ENCODE data around the gene PPIB. TPM values are rescaled to one million over a fixed set of nuclear protein-coding genes. Genes with fewer than 3 reads are reported as not detected.
"Not testable (repeated sequence)": the region's sequence is repeated elsewhere in the genome, so short reads cannot be mapped to it uniquely, and the experiment has no call there.

The PPIB gene
- total RNA-seq, 2 donors from 2014 or later, result 256 to 257 TPM

GRCh38 chr15:64122444-64122843 lies 40.4 kb downstream of the PPIB start:
- DNase-seq, result no peak
- intact Hi-C loops (cut with DNase I), result no loop called here

GRCh38 chr15:64121614-64122013 lies 41.2 kb downstream of the PPIB start:
- ATAC-seq (no peak), DNase-seq (no peak)
- intact Hi-C loops (cut with DNase I), result no loop called here

More at GRCh38 chr15:64122444-64122843, 40.4 kb downstream of the PPIB start:
- no peak for ATAC-seq

- intact Hi-C loops (cut with DNase I); ATAC-seq; DNase-seq: not testable (repeated sequence)
These were observed 42.5 kb downstream of the PPIB start for GRCh38 chr15:64120322-64120721.

GRCh38 chr15:64117759-64118487 lies 44.9 kb downstream of the PPIB start:
- intact Hi-C loops (cut with DNase I), result no loop called here
- DNase-seq (no peak), ATAC-seq (no peak)

GRCh38 chr15:64112904-64113303 lies 49.9 kb downstream of the PPIB start:
- intact Hi-C loops (cut with DNase I), result no loop called here
- ATAC-seq, result peak in 1 of 2 donors; percentile 17
- no peak for DNase-seq

GRCh38 chr15:64112073-64112772 lies 50.6 kb downstream of the PPIB start:
- no peak for DNase-seq
- peak; percentile 44 to 58 for ATAC-seq
- intact Hi-C loops (cut with DNase I), result no loop called here

- ATAC-seq (no peak), DNase-seq (no peak)
- intact Hi-C loops (cut with DNase I), result no loop called here
These were observed 51.2 kb downstream of the PPIB start for GRCh38 chr15:64111679-64112050.

- intact Hi-C loops (cut with DNase I), result no loop called here
- no peak for DNase-seq
- ATAC-seq, result no peak
These were observed 51.7 kb downstream of the PPIB start for GRCh38 chr15:64110950-64111678.

- intact Hi-C loops (cut with DNase I); DNase-seq: not testable (repeated sequence)
- ATAC-seq, result peak in 1 of 2 donors; percentile 18
These were observed 52.6 kb downstream of the PPIB start for GRCh38 chr15:64110108-64110701.

- DNase-seq (no peak), ATAC-seq (no peak)
- intact Hi-C loops (cut with DNase I), result no loop called here
These were observed 55.5 kb downstream of the PPIB start for GRCh38 chr15:64107337-64107736.

Other genes with a start within 250 kb of the PPIB start
- 10 to 100 TPM; 72.5 to 94.9 TPM for gene DAPK2, start 116.5 kb downstream of the PPIB start, total RNA-seq
- gene CIAO2A, start 69.2 kb downstream of the PPIB start, total RNA-seq, result 10 to 100 TPM; 49.1 to 55.2 TPM
- gene SNX1, start 67.0 kb downstream of the PPIB start, total RNA-seq, result 100 to 1,000 TPM in 1 of 2 donors, 10 to 100 TPM in 1; 92.7 to 108 TPM
- gene SNX22, start 11.3 kb downstream of the PPIB start, total RNA-seq, result 10 to 100 TPM; 28.9 to 29.8 TPM
- gene CSNK1G1, start 193.2 kb upstream of the PPIB start, total RNA-seq, result 1 to 10 TPM; 8.6 to 9.7 TPM
- 1 to 10 TPM; 1.1 to 3.8 TPM for gene PCLAF, start 218.4 kb upstream of the PPIB start, total RNA-seq
- 10 to 100 TPM; 15.5 to 16.3 TPM for gene TRIP4, start 224.8 kb upstream of the PPIB start, total RNA-seq